GM06990 (cell line): ENCODE measurements around the gene DPF1.
A peak's percentile ranks its signal among the peaks of the same experiment; 100 is the strongest.
"Not testable (repeated sequence)": the region's sequence is repeated elsewhere in the genome, so short reads cannot be mapped to it uniquely, and the experiment has no call there.

Experiments used
- DNase-seq: peaks from one replicate; pipeline ENCODE4 v3.0.0-alpha.2; 2011; ENCODE audit not compliant: insufficient read length; ENCODE audit errors: extremely low read depth
- H3K27me3 ChIP-seq: replicated peaks from 2 replicates; pipeline ENCODE4 v1.6.0; 2011; ENCODE audit warnings: low read length; ENCODE audit not compliant: control insufficient read depth, insufficient read depth
- H3K36me3 ChIP-seq: 2 replicates; pipeline ENCODE4 v1.5.1; 2011; ENCODE audit warnings: low read length; ENCODE audit not compliant: control insufficient read depth, insufficient read depth
- H3K4me3 ChIP-seq: replicated peaks from 2 replicates; pipeline ENCODE4 v1.5.1; 2011; ENCODE audit warnings: low read depth, mild to moderate bottlenecking, control low read depth, low read length
- TF ChIP-seq, protein P1 (sequence below): IDR thresholded peaks from 2 replicates; pipeline ENCODE4 v1.5.1; 2011; ENCODE audit warnings: low read length, control low read depth, mild to moderate bottlenecking, inconsistent platforms; ENCODE audit not compliant: insufficient read depth, poor library complexity, severe bottlenecking

The DPF1 gene

DNA sequence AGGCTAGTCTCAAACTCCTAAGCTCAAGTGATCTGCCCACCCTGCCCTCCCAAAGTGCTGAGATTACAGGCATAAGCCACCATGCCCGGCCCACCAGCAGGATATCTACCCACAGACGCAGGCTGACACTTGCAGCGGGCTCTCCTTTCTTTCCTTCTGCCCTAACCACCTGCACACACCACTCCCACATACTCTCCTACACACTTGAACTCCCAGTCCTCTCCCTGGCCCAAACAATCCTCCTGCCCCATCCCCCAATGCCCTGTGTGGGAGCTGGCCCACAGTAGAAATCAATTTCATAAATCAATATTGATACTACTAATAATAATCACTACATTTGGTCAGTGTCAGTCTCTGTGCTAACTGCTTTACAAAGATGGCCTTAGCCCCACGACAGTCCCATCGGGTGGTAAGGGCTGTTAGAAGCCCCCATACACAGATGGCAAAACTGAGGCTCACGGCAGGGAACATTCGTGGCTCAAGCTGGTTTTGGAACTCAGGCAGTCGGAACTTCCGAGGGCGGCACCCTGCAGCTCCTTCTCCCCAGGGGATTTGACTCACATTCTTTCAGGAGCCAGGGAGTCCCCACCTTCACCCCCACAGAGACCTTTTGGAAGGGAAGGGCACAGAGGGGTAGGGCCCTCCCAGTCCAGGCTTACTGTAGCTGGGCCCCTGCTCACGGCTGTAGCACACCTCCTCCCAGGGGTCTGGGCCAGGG, 3.4 kb upstream of the DPF1 start:
- no peaks in the 10 kb centered on the region for H3K36me3 ChIP-seq
- TF ChIP-seq, protein P1, sequence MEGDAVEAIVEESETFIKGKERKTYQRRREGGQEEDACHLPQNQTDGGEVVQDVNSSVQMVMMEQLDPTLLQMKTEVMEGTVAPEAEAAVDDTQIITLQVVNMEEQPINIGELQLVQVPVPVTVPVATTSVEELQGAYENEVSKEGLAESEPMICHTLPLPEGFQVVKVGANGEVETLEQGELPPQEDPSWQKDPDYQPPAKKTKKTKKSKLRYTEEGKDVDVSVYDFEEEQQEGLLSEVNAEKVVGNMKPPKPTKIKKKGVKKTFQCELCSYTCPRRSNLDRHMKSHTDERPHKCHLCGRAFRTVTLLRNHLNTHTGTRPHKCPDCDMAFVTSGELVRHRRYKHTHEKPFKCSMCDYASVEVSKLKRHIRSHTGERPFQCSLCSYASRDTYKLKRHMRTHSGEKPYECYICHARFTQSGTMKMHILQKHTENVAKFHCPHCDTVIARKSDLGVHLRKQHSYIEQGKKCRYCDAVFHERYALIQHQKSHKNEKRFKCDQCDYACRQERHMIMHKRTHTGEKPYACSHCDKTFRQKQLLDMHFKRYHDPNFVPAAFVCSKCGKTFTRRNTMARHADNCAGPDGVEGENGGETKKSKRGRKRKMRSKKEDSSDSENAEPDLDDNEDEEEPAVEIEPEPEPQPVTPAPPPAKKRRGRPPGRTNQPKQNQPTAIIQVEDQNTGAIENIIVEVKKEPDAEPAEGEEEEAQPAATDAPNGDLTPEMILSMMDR, result no peak
- no peak for DNase-seq
- H3K27me3 ChIP-seq, result no peaks in the 10 kb centered on the region; the same call in none of the 2 replicates
- no peak overlapping the region for H3K4me3 ChIP-seq

DNA sequence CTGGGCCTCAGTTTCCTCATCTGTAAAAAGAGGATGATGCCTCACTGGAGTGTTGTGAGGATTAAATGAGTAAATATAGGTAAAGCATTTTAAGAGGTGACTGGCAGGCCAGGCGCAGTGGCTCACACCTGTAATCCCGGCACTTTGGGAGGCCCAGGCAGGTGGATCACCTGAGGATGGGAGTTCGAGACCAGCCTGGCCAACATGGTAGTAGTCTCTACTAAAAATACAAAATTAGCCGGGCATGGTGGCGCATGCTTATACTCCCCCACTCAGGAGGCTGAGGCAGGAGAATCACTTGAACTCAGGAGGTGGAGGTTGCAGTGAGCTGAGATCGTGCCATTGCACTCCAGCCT, 819 bp upstream of the DPF1 start:
- not testable (repeated sequence) for H3K36me3 ChIP-seq, DNase-seq, H3K4me3 ChIP-seq

DNA sequence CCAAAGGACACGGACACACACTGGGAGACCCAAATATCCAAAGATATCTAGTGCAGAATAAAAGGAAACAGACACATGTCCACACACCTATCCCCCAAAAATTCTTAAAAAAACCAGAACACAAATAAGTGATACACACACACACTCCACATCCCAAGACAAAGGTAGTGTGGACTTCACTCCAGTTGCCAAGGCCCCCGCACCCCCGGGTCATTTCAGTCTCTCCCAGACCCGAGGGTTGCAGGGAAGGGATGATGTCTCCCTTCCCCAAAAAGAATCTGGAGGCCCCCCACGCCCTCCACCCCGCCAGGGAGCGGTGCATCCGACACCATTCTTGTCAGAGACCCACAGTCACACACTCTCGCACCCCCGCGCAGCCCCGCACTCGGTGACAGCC, 407 bp downstream of the DPF1 start:
- DNase-seq, result no peak
- Histone ChIP-seq H3K4me3 (peak overlapping the region; percentile 73), H3K36me3 (no peaks in the 10 kb centered on the region), H3K27me3 (no peaks in the 10 kb centered on the region; the same call in 1 of the 2 replicates)
- TF ChIP-seq, protein P1, result no peak

More for the DNA sequence above, 819 bp upstream of the DPF1 start:
- not testable (repeated sequence) for H3K27me3 ChIP-seq

- no peaks in the 10 kb centered on the region for H3K36me3 ChIP-seq
- DNase-seq, result no peak
- no peaks in the 10 kb centered on the region; the same call in 1 of the 2 replicates for H3K27me3 ChIP-seq
- H3K4me3 ChIP-seq, result no peak overlapping the region; the same call in 1 of the 2 replicates
- TF ChIP-seq, protein P1, result no peak
Measured at GRCh38 chr19:38223119-38223523, 901 bp downstream of the DPF1 start.

DNA sequence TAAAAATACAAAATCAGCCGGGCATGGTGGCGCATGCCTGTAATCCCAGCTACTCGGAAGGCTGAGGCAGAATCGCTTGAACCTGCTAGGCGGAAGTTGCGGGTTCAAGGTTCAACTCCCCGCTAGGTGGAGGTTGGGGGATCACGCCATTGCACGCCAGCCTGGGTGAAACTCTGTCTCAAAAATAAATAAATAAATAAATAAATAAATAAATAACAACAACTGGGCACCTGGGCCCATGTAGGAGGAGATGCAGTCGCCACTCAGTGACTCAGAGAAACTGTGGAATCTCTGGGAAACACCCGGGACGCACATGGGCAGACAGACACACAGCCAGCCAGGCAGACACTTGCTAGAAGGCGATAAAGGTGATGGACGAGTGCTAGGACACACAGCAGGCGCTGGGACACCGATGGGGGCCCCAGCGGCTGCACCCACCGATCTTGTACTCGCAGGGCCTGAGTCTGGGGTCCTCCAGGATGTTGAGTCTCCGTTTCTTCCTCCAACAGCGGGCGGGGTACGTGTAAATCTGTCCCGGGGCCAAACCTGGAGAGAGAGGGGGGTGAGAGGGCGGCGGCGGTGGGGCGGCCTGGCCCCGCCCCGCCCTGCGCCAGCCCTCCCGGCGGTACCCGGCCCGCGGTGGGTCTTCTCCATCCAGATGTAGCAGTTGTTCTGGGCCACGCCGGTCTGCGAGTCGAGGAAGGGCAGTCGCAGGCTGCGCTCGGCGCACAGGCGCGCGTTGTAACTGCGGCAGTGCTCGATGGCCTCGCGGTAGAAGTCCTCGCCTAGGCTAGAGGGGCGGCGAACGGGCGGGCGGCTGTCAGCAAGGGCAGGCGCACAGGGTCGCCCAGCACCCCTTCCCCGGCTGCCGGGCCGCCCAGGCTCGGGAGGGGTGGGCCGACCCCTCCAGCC, 1.8 kb downstream of the DPF1 start:
- H3K27me3 ChIP-seq, result no peaks in the 10 kb centered on the region
- no peak for DNase-seq
- H3K4me3 ChIP-seq, result no peak overlapping the region
- TF ChIP-seq, protein P1, result no peak
- H3K36me3 ChIP-seq, result no peaks in the 10 kb centered on the region

DNA sequence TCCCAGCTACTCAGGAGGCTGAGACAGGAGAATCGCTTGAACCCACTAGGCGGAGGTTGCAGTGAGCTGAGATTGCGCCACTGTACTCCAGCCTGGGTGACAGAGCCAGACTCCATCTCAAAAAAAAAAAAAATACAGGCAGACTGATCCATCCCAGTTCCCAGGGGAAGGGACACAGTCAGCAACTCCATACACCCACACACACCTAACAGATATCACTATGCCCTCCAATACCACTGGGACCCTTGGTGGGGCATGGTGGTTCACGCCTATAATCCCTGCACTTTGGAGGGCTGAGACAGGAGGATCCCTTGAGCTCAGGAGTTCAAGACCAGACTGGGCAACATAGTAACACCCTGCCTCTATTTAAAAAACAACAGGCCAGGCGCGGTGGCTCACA, 2.6 kb downstream of the DPF1 start:
- Histone ChIP-seq H3K4me3 (no peak overlapping the region), H3K36me3 (no peaks in the 10 kb centered on the region), H3K27me3 (no peaks in the 10 kb centered on the region)
- no peak for DNase-seq
- TF ChIP-seq, protein P1, result no peak
